Motor neuron (in vitro differentiated cells): ENCODE data around the gene GSG1L2. TPM values are rescaled to one million over a fixed set of nuclear protein-coding genes. Genes with fewer than 3 reads are reported as not detected.
A peak's percentile ranks its signal among the peaks of the same experiment; 100 is the strongest.

Experiments
- ATAC-seq, 8 experiments: fragments of 200-7000 bp; cut with Tn5 transposase; replicated peaks in 6 of 8; 2 replicates each; pipeline ENCODE4 v1.8.0; 2021; ENCODE audit warnings: mild to moderate bottlenecking in 8 of 8, moderate library complexity in 8 of 8
- H3K27ac ChIP-seq, 2 donors: fragments of 250-450 bp; sonication (Bioruptor Pico); 2 replicates each; pipeline ENCODE4 v1.9.0; 2021; ENCODE audit warnings: antibody characterized with exemption in 2 of 2, mild to moderate bottlenecking in 2 of 2, moderate library complexity in 1 of 2
- H3K4me1 ChIP-seq, 2 donors: fragments of 250-450 bp; sonication (Bioruptor Pico); replicated peaks in 1 of 2; 2 replicates each; pipeline ENCODE4 v1.6.1; 2021; ENCODE audit warnings: antibody characterized with exemption in 2 of 2, mild to moderate bottlenecking in 2 of 2, moderate library complexity in 1 of 2
- H3K4me3 ChIP-seq, 5 donors: fragments of 250-450 bp; sonication (Bioruptor Pico); 2 replicates each; pipeline ENCODE4 v1.9.0; 2021; ENCODE audit warnings: antibody characterized with exemption in 5 of 5, mild to moderate bottlenecking in 5 of 5, moderate library complexity in 4 of 5
- WGBS, 10 experiments: fragments of 450-650 bp; shearing (Covaris generic); methylation state at CpG; one replicate each; pipeline ENCODE4 v1.0.0; 2022; 5-methylcytosine and 5-hydroxymethylcytosine counted together
- in situ Hi-C, 9 experiments: fragments of 400-800 bp; cut with MboI; loops; one replicate each; pipeline ENCODE4 v1.15.0; 2021; ENCODE audit warnings: low sequenced_read_pairs in 9 of 9, low pct_unique_long_range_greater_than_20kb in 2 of 9; ENCODE audit not compliant: unreplicated experiment in 9 of 9
- total RNA-seq, 8 experiments: library from RNA; unstranded; fragments of 300-600 nt; gene quantifications; 2 replicates each; pipeline versions ENCODE4 v1.2.3 to v1.2.4, GENCODE V29; 2022

Gene GSG1L2
- total RNA-seq, 8 experiments from 2014 or later, result not detected

DNA sequence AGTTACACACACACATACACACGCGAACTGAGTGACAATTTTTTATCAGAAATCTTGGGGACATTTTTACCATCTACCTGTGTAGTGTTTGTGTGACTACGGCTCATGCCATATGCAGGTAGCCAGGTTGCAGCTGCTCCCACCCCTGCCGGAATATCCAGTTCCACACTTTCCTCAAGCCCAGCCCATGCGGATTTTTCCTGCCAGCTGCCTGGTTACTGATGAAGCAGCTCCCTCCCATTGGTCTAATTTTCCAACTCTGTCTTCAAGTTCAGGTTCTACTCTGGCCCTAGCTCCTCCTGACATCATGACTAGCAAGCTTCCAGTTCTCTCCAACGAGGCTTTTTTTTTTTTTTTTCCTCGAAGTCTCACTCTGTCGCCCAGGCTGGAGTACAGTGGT, 4.8 kb downstream of the GSG1L2 start:
- H3K27ac ChIP-seq, result no peak overlapping the region
- no peak overlapping the region for H3K4me3 ChIP-seq
- 8 to 86% (median 50%) methylated on average over 1 to 8 of the region's 8 CpGs; no CpG with 5 or more reads in 1 of the 10 experiments for WGBS, 10 experiments
- no peaks in the 10 kb centered on the region for H3K4me1 ChIP-seq
- peak in 5 of 8 experiments; percentile 40 to 98 (median 72) for ATAC-seq
- in situ Hi-C loops, result no loop called here

DNA sequence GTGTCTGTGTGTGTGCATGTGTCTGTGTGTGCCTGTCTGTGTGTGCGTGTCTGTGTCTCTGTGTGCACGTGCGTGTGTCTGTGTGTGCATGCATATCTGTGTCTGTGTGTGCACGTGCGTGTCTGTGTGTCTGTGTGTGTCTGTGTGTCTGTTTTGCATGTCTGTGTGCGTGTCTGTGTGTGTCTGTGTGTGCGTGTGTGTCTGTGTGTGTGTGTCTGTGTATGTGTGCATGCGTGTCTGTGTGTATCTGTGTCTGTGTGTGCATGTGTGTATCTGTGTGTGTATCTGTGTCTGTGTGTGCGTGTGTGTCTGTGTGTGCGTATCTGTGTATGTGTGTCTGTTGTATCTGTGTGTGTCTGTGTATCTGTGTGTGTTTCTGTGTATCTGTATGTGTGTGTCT, 5.4 kb downstream of the GSG1L2 start:
- 33 to 100% (median 82%) methylated on average over 1 to 8 of the region's 10 CpGs; no CpG with 5 or more reads in 5 of the 10 experiments for WGBS, 10 experiments
- in situ Hi-C loops, result no loop called here
- no peaks in the 10 kb centered on the region for H3K4me1 ChIP-seq
- no peak for ATAC-seq
- H3K27ac ChIP-seq, result no peak overlapping the region
- no peak overlapping the region for H3K4me3 ChIP-seq

DNA sequence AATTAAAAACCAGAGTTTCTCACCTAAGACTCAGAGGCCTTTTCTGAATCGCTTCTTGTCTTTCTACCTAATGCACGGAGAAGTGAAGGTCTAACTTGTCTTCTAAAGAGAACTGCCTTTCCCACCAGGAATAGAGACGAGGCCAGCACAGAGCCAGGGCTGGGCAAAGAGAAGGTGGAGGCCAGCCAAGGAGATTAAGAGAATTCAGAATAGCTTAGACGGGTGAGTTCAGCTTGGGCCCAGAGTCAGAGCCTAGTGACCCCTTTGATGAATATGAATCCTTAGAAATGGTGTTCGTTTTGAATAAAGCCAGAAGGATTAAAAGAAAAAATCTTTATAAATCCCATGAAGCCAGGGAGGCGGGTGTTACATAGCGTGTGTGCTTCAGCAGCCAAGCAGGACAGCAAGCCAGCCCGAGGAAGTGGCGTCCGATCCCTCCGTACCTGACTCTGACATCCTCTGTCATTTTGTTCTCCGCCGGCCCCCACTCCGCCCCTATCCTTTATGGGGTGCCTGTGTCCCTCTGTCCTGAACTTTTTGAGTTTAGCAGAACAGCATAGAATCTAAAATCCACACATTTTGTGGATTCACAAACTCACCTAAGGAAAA, 7.4 kb downstream of the GSG1L2 start:
- ATAC-seq, result no peak
- in situ Hi-C loops, result no loop called here
- WGBS, 10 experiments, result 56 to 100% (median 73%) methylated on average over 3 to 13 of the region's 14 CpGs; no CpG with 5 or more reads in 3 of the 10 experiments
- Histone ChIP-seq H3K4me3 (no peak overlapping the region), H3K27ac (no peak overlapping the region), H3K4me1 (no peaks in the 10 kb centered on the region)

DNA sequence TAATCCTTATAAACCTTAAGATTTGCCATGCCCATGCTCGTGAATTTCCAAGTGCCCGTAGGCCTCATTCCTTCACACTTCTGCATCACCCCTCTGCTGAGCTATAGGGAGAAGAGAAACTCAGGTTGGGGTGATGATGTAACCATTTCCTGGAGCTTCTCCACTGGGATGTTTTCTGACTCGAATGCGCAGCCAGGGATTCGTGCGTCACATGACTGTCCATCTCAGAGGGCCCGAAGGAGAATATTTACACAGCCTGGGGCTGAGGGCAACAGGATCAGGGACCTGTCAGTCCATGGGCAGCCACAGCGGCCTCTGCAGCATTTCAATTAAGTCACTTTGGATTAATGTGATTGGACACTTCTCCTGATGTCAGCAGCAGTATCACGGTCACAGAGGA, 8.7 kb downstream of the GSG1L2 start:
- no peak for ATAC-seq
- H3K4me3 ChIP-seq, result no peak overlapping the region
- no peak overlapping the region for H3K27ac ChIP-seq
- in situ Hi-C loops, result no loop called here
- 60 to 100% (median 89%) methylated on average over 1 to 8 of the region's 9 CpGs; no CpG with 5 or more reads in 2 of the 10 experiments for WGBS, 10 experiments
- H3K4me1 ChIP-seq, result no peaks in the 10 kb centered on the region

DNA sequence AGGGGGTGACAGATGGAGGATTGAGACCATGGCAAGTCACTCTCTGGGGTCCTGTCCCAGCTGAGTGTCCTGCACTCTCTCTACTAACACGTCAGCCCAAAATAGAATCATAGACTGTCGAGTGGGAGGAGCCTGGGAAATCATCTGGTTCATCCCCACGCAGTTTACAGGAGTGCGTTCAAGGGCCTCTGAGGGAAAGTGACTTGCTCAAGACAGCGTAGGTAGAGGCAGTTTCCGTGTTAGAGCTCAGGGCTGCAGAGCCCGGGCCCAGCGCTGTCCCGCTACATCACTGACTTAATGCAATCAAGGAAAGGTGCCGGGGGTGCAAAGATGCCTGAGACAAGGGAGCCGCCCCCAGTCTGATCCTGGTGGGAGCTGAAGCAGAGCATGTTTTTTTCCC, 10.3 kb downstream of the GSG1L2 start:
- WGBS, 10 experiments, result 0 to 86% (median 70%) methylated on average over 1 to 7 of the region's 11 CpGs; no CpG with 5 or more reads in 2 of the 10 experiments
- no peak for ATAC-seq
- in situ Hi-C loops, result no loop called here
- H3K27ac ChIP-seq, result no peak overlapping the region
- H3K4me1 ChIP-seq, result no peaks in the 10 kb centered on the region
- H3K4me3 ChIP-seq, result no peak overlapping the region

DNA sequence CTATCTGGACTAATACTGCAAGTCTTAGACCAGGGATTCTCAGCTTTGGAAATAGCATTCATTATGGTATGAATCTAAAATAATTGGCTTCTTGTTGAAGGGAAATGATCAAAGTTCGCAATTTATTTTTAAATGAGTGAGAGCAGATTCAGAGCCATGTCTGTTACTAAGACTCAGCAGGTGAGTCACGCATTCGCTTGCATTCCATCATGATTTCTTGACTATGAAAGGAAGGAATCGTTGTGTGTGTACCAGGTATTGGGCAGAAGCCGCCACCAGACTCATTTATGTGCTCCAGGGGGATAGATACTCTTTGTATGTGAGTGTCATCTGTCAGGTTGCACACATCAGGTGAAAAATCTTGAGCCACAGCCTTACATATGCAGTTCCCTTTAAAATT, 10.8 kb downstream of the GSG1L2 start:
- H3K27ac ChIP-seq, result no peak overlapping the region
- WGBS, 10 experiments, result 25 to 100% (median 80%) methylated on average over 1 to 5 of the region's 5 CpGs; no CpG with 5 or more reads in 1 of the 10 experiments
- no peaks in the 10 kb centered on the region for H3K4me1 ChIP-seq
- H3K4me3 ChIP-seq, result no peak overlapping the region
- ATAC-seq, result no peak
- in situ Hi-C loops, result no loop called here

DNA sequence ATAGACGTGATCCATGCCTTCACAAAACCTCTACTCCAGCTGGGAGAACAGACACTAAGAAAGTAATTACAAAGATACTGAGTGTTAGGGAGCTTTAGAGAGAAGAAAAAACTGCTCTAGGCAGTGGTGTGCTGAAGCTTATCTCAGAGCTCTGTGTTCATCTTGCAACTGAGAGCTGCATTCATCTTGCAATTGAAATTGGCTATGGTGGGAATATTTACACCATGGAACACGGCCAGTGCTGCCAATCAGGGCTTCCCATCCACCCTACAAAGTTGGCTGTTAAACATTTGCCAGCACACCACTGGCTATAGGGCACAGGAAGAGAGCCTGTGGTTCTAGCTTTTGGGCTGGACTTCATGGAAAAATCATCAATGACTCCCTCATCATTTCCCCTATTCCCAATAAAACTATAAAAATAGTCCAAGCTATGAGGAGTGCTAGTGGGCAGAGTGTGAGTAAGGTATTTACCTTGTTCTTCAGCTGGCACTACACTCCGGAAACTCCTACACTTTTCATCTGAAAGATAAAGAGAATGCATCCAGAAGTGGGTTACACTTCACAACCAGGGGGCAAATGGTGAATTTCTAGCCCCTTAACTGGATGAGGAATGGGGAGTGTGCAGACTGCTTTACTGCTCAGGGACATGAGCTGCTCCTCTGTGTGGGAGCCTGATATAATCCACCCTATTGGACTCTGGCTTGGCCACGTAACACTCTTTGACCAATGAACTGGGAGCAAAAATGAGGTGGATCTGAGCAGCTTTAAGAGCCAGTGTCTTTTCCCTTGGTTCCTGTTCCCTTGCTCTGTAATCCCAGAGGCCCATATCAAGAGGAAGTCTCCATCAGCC, 11.6 kb downstream of the GSG1L2 start:
- no peak overlapping the region for H3K4me3 ChIP-seq
- no peak for ATAC-seq
- no peaks in the 10 kb centered on the region for H3K4me1 ChIP-seq
- in situ Hi-C loops, result no loop called here
- H3K27ac ChIP-seq, result no peak overlapping the region
- WGBS, 10 experiments, result 0 to 82% (median 52%) methylated on average over 1 to 4 of the region's 4 CpGs; no CpG with 5 or more reads in 2 of the 10 experiments

DNA sequence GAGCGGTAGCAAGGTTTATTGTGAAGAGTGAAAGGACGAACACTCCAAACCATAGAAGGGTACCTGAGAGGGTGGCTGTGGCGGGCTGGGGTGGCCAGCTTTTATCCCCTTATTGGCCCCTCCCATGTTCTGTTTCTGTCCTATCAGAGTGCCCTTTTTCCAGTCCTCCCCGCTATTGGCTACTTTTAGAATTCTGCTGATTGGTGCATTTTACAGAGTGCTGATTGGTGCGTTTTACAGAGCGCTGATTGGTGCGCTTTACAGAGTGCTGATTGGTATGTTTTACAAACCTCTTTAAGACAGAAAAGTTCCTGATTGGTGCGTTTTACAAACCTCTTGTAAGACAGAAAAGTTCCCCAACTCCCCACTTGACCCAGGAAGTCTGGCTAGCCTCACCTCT, 12.5 kb downstream of the GSG1L2 start:
- WGBS, 10 experiments, result 43 to 95% (median 84%) methylated on average over 1 to 5 of the region's 8 CpGs; no CpG with 5 or more reads in 3 of the 10 experiments
- Histone ChIP-seq H3K4me1 (no peaks in the 10 kb centered on the region), H3K27ac (no peak overlapping the region), H3K4me3 (no peak overlapping the region)
- in situ Hi-C loops, result no loop called here
- no peak for ATAC-seq

DNA sequence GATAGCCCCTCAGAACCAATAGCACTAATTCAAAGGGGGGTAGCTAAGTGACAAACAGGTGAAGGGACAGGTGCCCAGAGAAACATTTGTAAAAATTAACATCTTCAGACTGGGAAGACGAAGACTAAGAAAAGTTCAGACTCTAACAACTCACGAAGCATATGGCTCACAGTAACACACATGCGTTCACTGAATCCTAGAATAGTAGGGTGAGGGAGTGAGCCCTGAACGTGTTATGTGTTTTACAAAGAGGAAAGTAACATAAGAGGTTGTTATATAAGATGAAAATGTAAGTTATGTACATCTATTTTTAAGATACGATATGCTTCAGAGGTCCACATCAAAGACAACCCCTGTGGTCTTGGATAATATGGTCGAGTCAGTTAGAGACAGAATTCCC, 15.2 kb downstream of the GSG1L2 start:
- no peak overlapping the region for H3K27ac ChIP-seq
- H3K4me3 ChIP-seq, result no peak overlapping the region
- ATAC-seq, result no peak
- 0 to 77% (median 40%) methylated on average over 1 to 6 of the region's 6 CpGs; no CpG with 5 or more reads in 1 of the 10 experiments for WGBS, 10 experiments
- in situ Hi-C loops, result no loop called here
- no peaks in the 10 kb centered on the region for H3K4me1 ChIP-seq

DNA sequence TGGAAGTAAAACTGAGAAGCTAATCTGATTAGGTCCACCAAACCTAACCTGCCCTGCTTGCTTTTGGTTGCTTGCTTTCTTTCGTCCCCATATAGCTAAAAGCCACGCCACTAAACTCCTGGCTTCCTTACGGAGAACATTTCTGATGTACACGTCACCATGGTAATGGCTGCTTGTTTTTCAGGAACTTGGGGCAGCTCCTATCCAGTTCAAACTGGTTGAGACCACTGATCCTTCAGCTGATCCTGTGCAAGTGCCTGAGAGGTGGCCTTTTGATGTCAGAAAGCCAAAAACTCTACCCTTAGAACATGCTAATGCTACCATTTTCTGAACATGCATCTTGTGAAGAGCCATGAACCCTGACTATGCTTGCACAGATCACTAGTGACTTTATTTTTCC, 16.1 kb downstream of the GSG1L2 start:
- in situ Hi-C loops, result no loop called here
- WGBS, 10 experiments, result 32 to 100% (median 61%) methylated on average over 1 to 4 of the region's 4 CpGs; no CpG with 5 or more reads in 2 of the 10 experiments

DNA sequence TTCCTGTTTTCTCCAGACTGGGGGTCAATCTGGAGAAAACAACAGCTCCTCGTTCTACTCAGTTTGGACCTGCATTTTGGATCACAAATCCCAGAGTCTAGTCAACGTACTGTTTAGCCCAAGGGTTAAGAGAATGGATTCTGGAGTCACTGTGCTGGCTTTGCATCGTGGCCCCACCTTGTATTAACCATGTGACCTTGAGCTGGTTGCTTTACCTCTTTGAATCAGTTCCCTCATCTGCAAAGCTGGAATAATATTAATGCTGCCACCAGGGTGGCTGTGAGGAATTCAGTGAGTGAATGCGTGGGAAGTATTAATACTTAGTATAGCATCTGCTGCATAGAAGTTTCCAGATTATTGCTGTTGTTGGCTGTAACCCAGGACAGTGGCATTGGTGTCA, 19.2 kb downstream of the GSG1L2 start:
- peak in 2 of 8 experiments; percentile 71 to 78 for ATAC-seq
- Histone ChIP-seq H3K27ac (no peak overlapping the region), H3K4me3 (no peak overlapping the region), H3K4me1 (no peaks in the 10 kb centered on the region)
- in situ Hi-C loops, result no loop called here
- 0 to 83% (median 5%) methylated on average over 1 to 2 of the region's 4 CpGs; no CpG with 5 or more reads in 4 of the 10 experiments for WGBS, 10 experiments

More for the DNA sequence above, 16.1 kb downstream of the GSG1L2 start:
- H3K27ac ChIP-seq, result no peak overlapping the region
- H3K4me3 ChIP-seq, result no peak overlapping the region
- no peak for ATAC-seq
- no peaks in the 10 kb centered on the region for H3K4me1 ChIP-seq

DNA sequence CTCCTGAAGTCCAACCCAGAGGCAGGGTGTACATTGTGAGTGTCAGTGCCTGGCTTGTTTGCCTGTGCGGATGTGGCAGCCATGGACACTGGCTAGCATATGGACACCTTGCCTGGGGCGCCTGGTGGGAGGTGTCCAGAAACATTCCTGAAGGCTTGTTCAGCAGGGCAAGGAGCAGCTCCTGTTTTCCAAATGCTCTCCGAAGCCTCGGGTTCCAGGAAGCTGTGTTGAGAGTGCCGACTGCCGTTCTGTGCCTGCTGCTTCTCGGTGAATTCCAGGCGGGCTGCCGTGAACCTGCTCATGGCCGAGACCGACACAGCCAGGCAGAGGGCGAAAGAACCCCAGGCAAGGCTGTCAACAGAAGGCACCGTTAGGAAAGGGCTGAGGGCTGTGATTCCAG, 19.6 kb downstream of the GSG1L2 start:
- 40 to 83% (median 65%) methylated on average over 1 to 4 of the region's 13 CpGs; no CpG with 5 or more reads in 5 of the 10 experiments for WGBS, 10 experiments
- no peak overlapping the region for H3K4me3 ChIP-seq
- no peak overlapping the region for H3K27ac ChIP-seq
- in situ Hi-C loops, result no loop called here
- H3K4me1 ChIP-seq, result no peaks in the 10 kb centered on the region
- peak in 3 of 8 experiments; percentile 68 to 93 (median 89) for ATAC-seq

DNA sequence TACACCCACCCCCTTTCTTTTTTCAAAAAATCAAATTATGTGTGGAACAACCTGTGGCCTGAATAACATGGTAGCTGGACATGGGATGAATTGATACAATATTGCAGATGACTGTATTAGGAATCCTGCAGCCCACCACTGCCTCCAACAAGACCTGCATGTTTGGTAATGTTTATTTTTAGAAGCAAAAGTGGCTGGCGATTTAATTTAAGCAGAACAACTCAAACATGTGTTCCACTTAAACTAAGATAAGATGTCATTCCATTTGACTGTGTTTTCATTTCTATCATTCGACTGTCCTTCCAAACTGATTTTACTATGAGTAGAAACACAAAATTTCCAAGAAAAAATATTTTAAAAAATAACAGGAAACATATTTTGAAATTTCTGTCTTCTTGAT, 20.4 kb downstream of the GSG1L2 start:
- in situ Hi-C loops, result no loop called here
- Histone ChIP-seq H3K4me3 (no peak overlapping the region), H3K27ac (no peak overlapping the region), H3K4me1 (no peaks in the 10 kb centered on the region)
- WGBS, 10 experiments, result 0 to 100% (median 83%) methylated on average over 1 to 2 of the region's 2 CpGs; no CpG with 5 or more reads in 1 of the 10 experiments
- no peak for ATAC-seq
